HL-60 (cell line): ENCODE measurements around the gene NAT14.

Experiments used
- CTCF ChIP-seq: IDR thresholded peaks from one replicate; pipeline ENCODE4 v1.5.1; 2011; ENCODE audit warnings: low read length, control low read depth, inconsistent platforms; ENCODE audit not compliant: insufficient read depth
- POLR2AphosphoS5 ChIP-seq: IDR thresholded peaks from 2 replicates; pipeline ENCODE4 v1.6.1; 2012; ENCODE audit warnings: low read depth

GRCh38 chr19:55508120-55508519 is 23.1 kb downstream of the NAT14 start:
- no peak for TF ChIP-seq POLR2AphosphoS5
- no peak for TF ChIP-seq CTCF
